ENCODE measurements around the gene FGGY.

The FGGY gene

GRCh38 chr1:59368008-59368670 is 71.2 kb downstream of the FGGY start (continued):
- TF ChIP-seq BCL11B (tag by site-specific recombination; IDR thresholded peaks at IDR 0.05; ENCODE audit: low read depth): no peak
- no peak for TF ChIP-seq ZNF791 (tag by site-specific recombination; IDR thresholded peaks at IDR 0.05)
- no peak for TF ChIP-seq ZNF362 (tag by site-specific recombination; IDR thresholded peaks at IDR 0.05)
- TF ChIP-seq KLF1 (tag by site-specific recombination; IDR thresholded peaks at IDR 0.05): no peak
- no peak for TF ChIP-seq ZNF580 (tag by site-specific recombination; IDR thresholded peaks at IDR 0.05)
- TF ChIP-seq ZNF114 (tag by site-specific recombination; IDR thresholded peaks at IDR 0.05): no peak

- H3K27ac ChIP-seq (ENCODE audit: extremely low read depth, low read depth, low read length): no peak overlapping the region
- H3K4me3 ChIP-seq (ENCODE audit: low read depth, low read length): no peak overlapping the region
- no peaks in the 10 kb centered on the region for H3K4me1 ChIP-seq (ENCODE audit: control insufficient read depth, insufficient read depth, low read length)
- peak; percentile 38; the same call in 1 of the 2 replicates for TF ChIP-seq ZBTB48 (tag by site-specific recombination; IDR thresholded peaks at IDR 0.05)
- TF ChIP-seq ZNF324 (tag by site-specific recombination; IDR thresholded peaks at IDR 0.05): no peak
- CTCF ChIA-PET: no interaction called here
- POLR2A ChIA-PET: interaction anchor here (0.7 kb wide), 2 partner anchors 125 to 591 kb away, joined by 3 to 6 read pairs; partner anchors contain the start of gene JUN
- no peaks in the 10 kb centered on the region for H3K36me3 ChIP-seq (ENCODE audit: control insufficient read depth in 2 of 2, insufficient read depth in 1 of 2, low read length in 2 of 2)
- no peaks in the 10 kb centered on the region for H3K9me3 ChIP-seq (ENCODE audit: control insufficient read depth, insufficient read depth, low read depth, low read length)
Observed at GRCh38 chr1:59375321-59376220, 78.7 kb downstream of the FGGY start.

- Histone ChIP-seq H3K4me3 (ENCODE audit: low read depth, low read length) (no peak overlapping the region), H3K4me1 (ENCODE audit: control insufficient read depth, insufficient read depth, low read length) (no peaks in the 10 kb centered on the region), H3K36me3 (ENCODE audit: control insufficient read depth in 2 of 2, insufficient read depth in 1 of 2, low read length in 2 of 2) (no peaks in the 10 kb centered on the region), H3K9me3 (ENCODE audit: control insufficient read depth, insufficient read depth, low read depth, low read length) (no peaks in the 10 kb centered on the region), H3K27ac (ENCODE audit: extremely low read depth, low read depth, low read length) (no peak overlapping the region)
- ChIA-PET POLR2A (no interaction called here), CTCF (no interaction called here)
- no peak for TF ChIP-seq ZNF184 (tag by site-specific recombination; IDR thresholded peaks at IDR 0.05)
- no peak for TF ChIP-seq ZNF138 (tag by site-specific recombination; IDR thresholded peaks at IDR 0.05; ENCODE audit: borderline replicate concordance)
- TF ChIP-seq ZFHX2 (tag by site-specific recombination; conservative IDR thresholded peaks at IDR 0.05): no peak
- TF ChIP-seq GLI4 (tag by site-specific recombination; IDR thresholded peaks at IDR 0.05): no peak
- TF ChIP-seq ZNF426 (tag by site-specific recombination; IDR thresholded peaks at IDR 0.05): no peak
- TF ChIP-seq ZBTB49 (tag by site-specific recombination; IDR thresholded peaks at IDR 0.05; ENCODE audit: low read depth): no peak
- no peak for TF ChIP-seq ZNF571 (tag by site-specific recombination; IDR thresholded peaks at IDR 0.05)
- TF ChIP-seq ZNF112 (tag by site-specific recombination; IDR thresholded peaks at IDR 0.05): no peak
- no peak for TF ChIP-seq ZNF639 (tag by site-specific recombination; IDR thresholded peaks at IDR 0.05)
- no peak for TF ChIP-seq HOXA7 (CRISPR knock-in tag; IDR thresholded peaks at IDR 0.05; ENCODE audit: borderline replicate concordance)
- no peak for TF ChIP-seq ZNF518A (tag by site-specific recombination; conservative IDR thresholded peaks at IDR 0.05; ENCODE audit: low read depth)
- TF ChIP-seq ZNF791 (tag by site-specific recombination; IDR thresholded peaks at IDR 0.05): no peak
- TF ChIP-seq SALL2 (tag by site-specific recombination; IDR thresholded peaks at IDR 0.05; ENCODE audit: borderline replicate concordance): no peak
- TF ChIP-seq ZSCAN23 (tag by site-specific recombination; IDR thresholded peaks at IDR 0.05): no peak
Observed at GRCh38 chr1:59377350-59377904, 80.5 kb downstream of the FGGY start.

Data from HEK293 (cell line).